ENCODE results near the gene ADAMTSL1.

ADAMTSL1 gene

DNA sequence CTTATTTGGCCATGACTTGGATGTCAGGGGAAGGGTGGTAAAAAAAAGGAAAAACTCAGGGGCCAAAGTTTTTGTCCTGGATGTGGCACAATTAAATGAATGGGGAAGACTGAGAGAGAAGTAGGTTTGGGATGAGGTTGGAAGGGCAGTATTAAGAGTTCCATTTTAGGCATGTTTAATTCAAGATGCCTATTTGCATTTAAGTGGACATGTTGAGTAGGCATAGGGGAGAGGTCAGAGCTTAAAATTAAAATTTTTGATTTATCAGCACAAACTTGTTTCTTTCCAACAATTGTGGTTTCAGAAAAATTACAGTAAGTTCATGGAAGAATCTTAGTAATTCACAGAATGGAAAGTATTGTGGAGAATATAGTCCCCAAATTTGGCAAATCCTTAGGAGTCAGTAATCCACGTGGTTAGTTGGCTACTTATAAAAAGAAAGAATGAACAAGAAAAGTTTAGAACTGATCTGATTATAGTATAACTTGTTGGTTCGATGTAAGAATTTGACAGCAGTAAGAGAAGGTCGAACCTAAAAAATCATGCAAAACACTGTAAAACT, 293.1 kb downstream of the ADAMTSL1 start:
- Histone ChIP-seq H3K9ac (ENCODE audit: low read length) (no peak overlapping the region), H3K9me3 (ENCODE audit: control insufficient read depth, low read length) (no peaks in the 10 kb centered on the region), H3K4me1 (ENCODE audit: control insufficient read depth, insufficient read depth, low read length) (no peaks in the 10 kb centered on the region), H3K4me3 (ENCODE audit: low read length) (no peak overlapping the region), H3K36me3 (ENCODE audit: control insufficient read depth, insufficient read depth, low read length) (no peaks in the 10 kb centered on the region), H3K27me3 (ENCODE audit: control insufficient read depth, insufficient read depth, low read length) (no peaks in the 10 kb centered on the region)

DNA sequence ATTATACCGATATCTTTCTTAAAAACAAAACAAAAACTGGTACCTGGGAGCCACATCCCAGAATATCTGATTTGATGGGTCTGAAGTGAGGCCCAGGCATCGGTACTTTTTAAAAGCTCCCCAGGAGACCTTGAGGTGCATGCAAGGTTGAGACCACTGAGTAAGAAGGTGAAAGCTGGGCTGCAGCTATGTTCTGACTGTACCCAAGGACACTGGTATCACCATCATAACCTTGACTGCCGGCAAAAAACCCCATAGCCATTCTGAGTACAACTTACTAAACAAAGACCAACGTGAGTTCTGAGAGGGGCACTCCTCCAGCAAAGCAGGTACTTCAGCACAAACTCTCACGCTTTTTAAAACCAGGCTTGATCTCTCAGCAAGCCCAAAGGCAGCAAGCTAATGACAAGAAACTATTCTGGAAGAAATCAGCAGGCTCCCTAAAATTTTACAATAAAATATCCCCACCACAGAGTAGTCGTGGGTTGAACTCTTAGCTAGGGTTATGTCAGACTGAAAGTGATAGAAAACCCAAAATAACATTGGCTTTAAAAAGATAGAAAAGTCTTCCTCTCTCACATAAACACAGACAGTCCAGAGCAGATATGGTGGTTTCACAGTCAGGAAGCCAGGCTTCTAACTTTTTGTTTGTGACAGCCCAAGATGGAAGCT, 295.1 kb downstream of the ADAMTSL1 start:
- Histone ChIP-seq H3K4me3 (ENCODE audit: low read length) (no peak overlapping the region), H3K27me3 (ENCODE audit: control insufficient read depth, insufficient read depth, low read length) (no peaks in the 10 kb centered on the region), H3K36me3 (ENCODE audit: control insufficient read depth, insufficient read depth, low read length) (no peaks in the 10 kb centered on the region), H3K4me1 (ENCODE audit: control insufficient read depth, insufficient read depth, low read length) (no peaks in the 10 kb centered on the region), H3K9me3 (ENCODE audit: control insufficient read depth, low read length) (no peaks in the 10 kb centered on the region), H3K9ac (ENCODE audit: low read length) (no peak overlapping the region)

DNA sequence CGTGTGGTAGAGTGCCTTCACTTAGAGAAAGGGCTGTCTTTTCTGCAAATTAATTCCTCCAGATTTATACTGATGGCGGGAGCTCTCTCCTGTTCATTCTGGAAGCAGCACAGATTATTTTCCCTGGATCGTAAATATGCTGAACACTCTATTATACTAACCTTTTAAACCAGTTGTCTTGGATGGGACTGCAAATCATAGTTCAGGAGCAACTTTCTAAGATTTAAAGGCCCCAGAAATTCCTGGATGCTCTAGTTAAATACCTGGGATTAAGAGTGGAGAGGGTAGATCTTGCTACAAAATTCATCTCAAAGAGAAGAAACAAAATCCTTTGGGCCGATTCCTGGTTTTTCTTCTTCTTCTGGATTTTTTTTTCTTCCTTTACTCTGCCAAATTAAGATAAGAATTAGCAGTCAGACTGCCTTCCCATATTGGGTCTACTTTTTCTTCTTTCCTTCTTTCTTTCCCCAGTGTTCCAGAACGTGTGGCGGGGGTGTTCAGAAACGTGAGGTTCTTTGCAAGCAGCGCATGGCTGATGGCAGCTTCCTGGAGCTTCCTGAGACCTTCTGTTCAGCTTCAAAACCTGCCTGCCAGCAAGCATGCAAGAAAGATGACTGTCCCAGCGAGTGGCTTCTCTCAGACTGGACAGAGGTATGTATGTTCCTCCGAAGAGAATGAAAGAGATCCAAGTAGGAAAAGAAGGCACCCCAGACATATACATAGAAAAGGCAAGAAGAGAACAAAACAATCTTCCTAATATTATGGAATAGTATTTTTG, 296.4 kb downstream of the ADAMTSL1 start:
- H3K36me3 ChIP-seq (ENCODE audit: control insufficient read depth, insufficient read depth, low read length) = no peaks in the 10 kb centered on the region
- H3K4me1 ChIP-seq (ENCODE audit: control insufficient read depth, insufficient read depth, low read length) = no peaks in the 10 kb centered on the region
- H3K9ac ChIP-seq (ENCODE audit: low read length) = no peak overlapping the region
- no peaks in the 10 kb centered on the region for H3K9me3 ChIP-seq (ENCODE audit: control insufficient read depth, low read length)
- H3K27me3 ChIP-seq (ENCODE audit: control insufficient read depth, insufficient read depth, low read length) = no peaks in the 10 kb centered on the region
- H3K4me3 ChIP-seq (ENCODE audit: low read length) = no peak overlapping the region

DNA sequence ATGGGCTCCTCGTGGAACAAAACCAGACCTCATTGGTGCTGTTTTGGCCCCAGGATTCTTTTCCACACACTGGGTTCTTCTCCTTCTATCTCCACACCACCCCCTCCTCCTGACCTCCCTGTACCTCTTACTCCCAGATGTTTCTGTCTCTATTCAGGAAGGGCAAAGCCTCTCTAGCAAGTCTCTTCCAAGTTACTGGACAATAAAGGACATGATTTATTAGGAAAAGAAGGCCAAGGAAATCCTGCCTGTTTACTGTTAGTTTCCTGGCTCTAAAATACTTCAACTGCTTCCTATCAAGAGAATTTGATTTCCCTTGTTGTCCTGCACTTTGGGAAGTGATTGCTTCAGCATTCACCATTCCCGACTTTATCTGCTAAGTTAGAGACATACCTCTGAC, 297.1 kb downstream of the ADAMTSL1 start:
- no peak overlapping the region for H3K4me3 ChIP-seq (ENCODE audit: low read length)
- H3K4me1 ChIP-seq (ENCODE audit: control insufficient read depth, insufficient read depth, low read length) = no peaks in the 10 kb centered on the region
- no peaks in the 10 kb centered on the region for H3K9me3 ChIP-seq (ENCODE audit: control insufficient read depth, low read length)
- no peak overlapping the region for H3K9ac ChIP-seq (ENCODE audit: low read length)
- no peaks in the 10 kb centered on the region for H3K27me3 ChIP-seq (ENCODE audit: control insufficient read depth, insufficient read depth, low read length)
- no peaks in the 10 kb centered on the region for H3K36me3 ChIP-seq (ENCODE audit: control insufficient read depth, insufficient read depth, low read length)

DNA sequence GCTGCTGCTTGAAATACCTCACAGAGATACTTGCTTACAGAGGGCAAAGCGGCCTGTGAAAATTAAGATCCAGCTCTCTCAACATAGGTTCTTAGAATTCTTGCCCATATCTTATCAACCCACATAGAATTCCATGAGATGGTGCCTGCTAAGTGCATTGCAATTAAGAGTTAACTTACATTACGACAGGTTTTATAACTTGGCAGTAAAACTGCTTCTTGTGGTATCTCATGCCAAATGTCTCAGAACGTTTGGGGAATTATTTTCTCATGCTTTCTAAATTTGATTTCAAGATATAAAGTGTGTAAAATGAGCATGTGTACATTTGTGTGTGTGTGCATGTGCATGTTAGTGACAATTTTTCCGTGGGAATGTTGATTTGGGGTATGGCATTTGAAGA, 297.8 kb downstream of the ADAMTSL1 start:
- H3K27me3 ChIP-seq (ENCODE audit: control insufficient read depth, insufficient read depth, low read length) = no peaks in the 10 kb centered on the region
- no peak overlapping the region for H3K9ac ChIP-seq (ENCODE audit: low read length)
- H3K36me3 ChIP-seq (ENCODE audit: control insufficient read depth, insufficient read depth, low read length) = no peaks in the 10 kb centered on the region
- H3K4me1 ChIP-seq (ENCODE audit: control insufficient read depth, insufficient read depth, low read length) = no peaks in the 10 kb centered on the region
- H3K9me3 ChIP-seq (ENCODE audit: control insufficient read depth, low read length) = no peaks in the 10 kb centered on the region
- H3K4me3 ChIP-seq (ENCODE audit: low read length) = no peak overlapping the region

DNA sequence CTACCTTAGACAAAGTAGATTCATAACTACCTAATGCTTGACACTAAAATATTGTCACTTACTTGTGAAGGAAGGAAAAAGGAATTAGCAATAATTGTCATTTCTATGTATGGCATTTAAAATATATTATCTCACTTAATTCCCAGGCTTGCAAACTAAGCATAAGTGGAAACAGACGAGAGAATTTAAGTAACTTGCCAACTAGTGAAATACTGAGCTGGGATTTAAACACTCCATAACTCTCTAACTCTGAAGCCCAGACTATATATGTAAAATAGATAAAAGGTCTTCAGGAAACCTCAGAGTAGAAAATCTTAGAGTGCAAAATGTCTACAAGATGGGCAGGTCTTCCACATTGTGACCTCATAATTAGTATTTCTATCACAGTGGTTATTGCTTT, 301.3 kb downstream of the ADAMTSL1 start:
- Histone ChIP-seq H3K27me3 (ENCODE audit: control insufficient read depth, insufficient read depth, low read length) (no peaks in the 10 kb centered on the region), H3K9me3 (ENCODE audit: control insufficient read depth, low read length) (no peaks in the 10 kb centered on the region), H3K36me3 (ENCODE audit: control insufficient read depth, insufficient read depth, low read length) (no peaks in the 10 kb centered on the region), H3K4me3 (ENCODE audit: low read length) (no peak overlapping the region), H3K4me1 (ENCODE audit: control insufficient read depth, insufficient read depth, low read length) (no peaks in the 10 kb centered on the region), H3K9ac (ENCODE audit: low read length) (no peak overlapping the region)

DNA sequence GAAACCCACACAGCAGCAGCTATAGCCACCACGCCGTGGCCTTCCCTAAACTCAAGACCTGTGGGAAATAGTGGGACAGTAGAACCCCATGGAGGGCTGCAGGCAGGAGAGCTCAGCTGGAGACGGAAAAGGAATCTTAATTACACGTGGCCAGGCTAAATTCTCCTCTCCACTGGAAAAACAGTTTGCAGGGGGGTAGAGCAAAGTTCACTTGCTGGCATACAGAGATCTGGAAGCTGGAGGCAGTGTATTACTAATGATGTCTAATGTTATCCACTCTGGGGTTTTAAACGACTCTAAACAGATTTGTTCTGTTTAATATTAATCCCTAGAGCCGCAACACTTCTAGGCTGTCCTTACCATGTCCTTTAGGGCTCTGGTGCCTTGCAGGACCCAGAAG, 302.0 kb downstream of the ADAMTSL1 start:
- Histone ChIP-seq H3K27me3 (ENCODE audit: control insufficient read depth, insufficient read depth, low read length) (no peaks in the 10 kb centered on the region), H3K9ac (ENCODE audit: low read length) (no peak overlapping the region), H3K4me1 (ENCODE audit: control insufficient read depth, insufficient read depth, low read length) (no peaks in the 10 kb centered on the region), H3K36me3 (ENCODE audit: control insufficient read depth, insufficient read depth, low read length) (no peaks in the 10 kb centered on the region), H3K4me3 (ENCODE audit: low read length) (no peak overlapping the region), H3K9me3 (ENCODE audit: control insufficient read depth, low read length) (no peaks in the 10 kb centered on the region)

DNA sequence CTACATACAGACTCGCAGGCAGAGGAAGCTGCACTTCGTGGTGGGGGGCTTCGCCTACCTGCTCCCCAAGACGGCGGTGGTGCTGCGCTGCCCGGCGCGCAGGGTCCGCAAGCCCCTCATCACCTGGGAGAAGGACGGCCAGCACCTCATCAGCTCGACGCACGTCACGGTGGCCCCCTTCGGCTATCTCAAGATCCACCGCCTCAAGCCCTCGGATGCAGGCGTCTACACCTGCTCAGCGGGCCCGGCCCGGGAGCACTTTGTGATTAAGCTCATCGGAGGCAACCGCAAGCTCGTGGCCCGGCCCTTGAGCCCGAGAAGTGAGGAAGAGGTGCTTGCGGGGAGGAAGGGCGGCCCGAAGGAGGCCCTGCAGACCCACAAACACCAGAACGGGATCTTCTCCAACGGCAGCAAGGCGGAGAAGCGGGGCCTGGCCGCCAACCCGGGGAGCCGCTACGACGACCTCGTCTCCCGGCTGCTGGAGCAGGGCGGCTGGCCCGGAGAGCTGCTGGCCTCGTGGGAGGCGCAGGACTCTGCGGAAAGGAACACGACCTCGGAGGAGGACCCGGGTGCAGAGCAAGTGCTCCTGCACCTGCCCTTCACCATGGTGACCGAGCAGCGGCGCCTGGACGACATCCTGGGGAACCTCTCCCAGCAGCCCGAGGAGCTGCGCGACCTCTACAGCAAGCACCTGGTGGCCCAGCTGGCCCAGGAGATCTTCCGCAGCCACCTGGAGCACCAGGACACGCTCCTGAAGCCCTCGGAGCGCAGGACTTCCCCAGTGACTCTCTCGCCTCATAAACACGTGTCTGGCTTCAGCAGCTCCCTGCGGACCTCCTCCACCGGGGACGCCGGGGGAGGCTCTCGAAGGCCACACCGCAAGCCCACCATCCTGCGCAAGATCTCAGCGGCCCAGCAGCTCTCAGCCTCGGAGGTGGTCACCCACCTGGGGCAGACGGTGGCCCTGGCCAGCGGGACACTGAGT, 303.2 kb downstream of the ADAMTSL1 start:
- Histone ChIP-seq H3K27me3 (ENCODE audit: control insufficient read depth, insufficient read depth, low read length) (no peaks in the 10 kb centered on the region), H3K4me1 (ENCODE audit: control insufficient read depth, insufficient read depth, low read length) (no peaks in the 10 kb centered on the region), H3K9ac (ENCODE audit: low read length) (no peak overlapping the region), H3K4me3 (ENCODE audit: low read length) (no peak overlapping the region), H3K36me3 (ENCODE audit: control insufficient read depth, insufficient read depth, low read length) (no peaks in the 10 kb centered on the region), H3K9me3 (ENCODE audit: control insufficient read depth, low read length) (no peaks in the 10 kb centered on the region)

DNA sequence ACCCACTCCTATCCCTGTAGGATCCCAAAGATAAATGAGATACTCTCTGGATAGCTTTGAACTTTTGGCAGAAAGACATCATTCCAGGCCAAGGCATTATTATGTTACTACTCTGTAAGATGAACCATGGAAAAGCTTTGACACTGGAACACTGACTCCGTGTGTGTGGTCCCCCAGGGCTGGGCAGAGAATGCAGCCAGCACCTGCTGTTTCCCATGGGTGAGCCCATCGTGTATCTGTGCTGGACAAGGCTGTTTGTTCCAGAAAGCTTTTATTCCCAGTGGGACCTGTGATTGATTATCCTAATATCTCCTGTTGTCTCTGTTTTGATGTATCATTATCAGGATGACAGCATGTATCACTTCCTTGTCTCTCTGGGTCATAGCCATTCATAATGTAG, 304.2 kb downstream of the ADAMTSL1 start:
- Histone ChIP-seq H3K27me3 (ENCODE audit: control insufficient read depth, insufficient read depth, low read length) (no peaks in the 10 kb centered on the region), H3K9me3 (ENCODE audit: control insufficient read depth, low read length) (no peaks in the 10 kb centered on the region), H3K4me1 (ENCODE audit: control insufficient read depth, insufficient read depth, low read length) (no peaks in the 10 kb centered on the region), H3K4me3 (ENCODE audit: low read length) (no peak overlapping the region), H3K36me3 (ENCODE audit: control insufficient read depth, insufficient read depth, low read length) (no peaks in the 10 kb centered on the region), H3K9ac (ENCODE audit: low read length) (no peak overlapping the region)

DNA sequence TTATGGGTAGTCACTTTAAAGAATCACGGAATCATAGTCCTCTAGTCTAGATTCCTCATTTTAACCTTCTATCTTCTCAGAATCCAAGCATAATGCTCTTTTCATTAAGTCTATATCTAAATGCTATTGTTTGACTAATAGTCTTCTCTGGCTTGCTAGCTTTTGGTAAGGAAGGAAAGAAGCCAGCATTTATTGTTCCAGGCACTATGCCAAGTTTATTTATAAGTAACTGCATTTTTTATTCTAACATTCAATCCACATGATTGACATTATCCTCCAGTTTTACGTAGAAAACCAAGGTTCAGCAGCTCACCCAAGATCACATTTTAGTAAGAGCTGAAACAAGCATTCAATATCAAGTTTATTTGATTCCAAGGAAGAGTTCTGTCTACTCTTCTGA, 304.9 kb downstream of the ADAMTSL1 start:
- Histone ChIP-seq H3K4me1 (ENCODE audit: control insufficient read depth, insufficient read depth, low read length) (no peaks in the 10 kb centered on the region), H3K4me3 (ENCODE audit: low read length) (no peak overlapping the region), H3K27me3 (ENCODE audit: control insufficient read depth, insufficient read depth, low read length) (no peaks in the 10 kb centered on the region), H3K9ac (ENCODE audit: low read length) (no peak overlapping the region), H3K9me3 (ENCODE audit: control insufficient read depth, low read length) (no peaks in the 10 kb centered on the region), H3K36me3 (ENCODE audit: control insufficient read depth, insufficient read depth, low read length) (no peaks in the 10 kb centered on the region)

DNA sequence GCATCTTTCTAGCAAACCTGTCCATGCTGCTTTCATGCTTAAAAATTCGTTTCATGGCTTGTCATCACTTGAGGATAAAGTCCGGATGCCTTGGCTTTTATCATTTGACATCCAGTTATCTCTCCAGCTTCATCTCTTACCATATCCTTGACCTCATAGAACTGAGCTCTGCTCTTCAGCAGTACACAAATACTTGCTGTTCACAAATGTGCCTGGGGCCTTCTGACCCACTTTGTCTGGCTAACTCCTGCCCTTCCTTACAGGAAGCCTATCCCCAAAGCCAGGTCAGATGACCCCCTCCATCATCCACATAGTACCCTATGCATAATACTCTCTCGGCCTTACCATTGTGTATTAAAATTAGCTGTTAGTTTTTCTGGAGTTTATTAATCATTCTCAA, 310.0 kb downstream of the ADAMTSL1 start:
- no peaks in the 10 kb centered on the region for H3K4me1 ChIP-seq (ENCODE audit: control insufficient read depth, insufficient read depth, low read length)
- H3K9ac ChIP-seq (ENCODE audit: low read length) = no peak overlapping the region
- no peaks in the 10 kb centered on the region for H3K27me3 ChIP-seq (ENCODE audit: control insufficient read depth, insufficient read depth, low read length)
- no peaks in the 10 kb centered on the region for H3K9me3 ChIP-seq (ENCODE audit: control insufficient read depth, low read length)
- no peaks in the 10 kb centered on the region for H3K36me3 ChIP-seq (ENCODE audit: control insufficient read depth, insufficient read depth, low read length)
- no peak overlapping the region for H3K4me3 ChIP-seq (ENCODE audit: low read length)

Data from mucosa of stomach (tissue), 1 donor.